ENCODE data around the gene SERPING1.
"Not testable (repeated sequence)": the region's sequence is repeated elsewhere in the genome, so short reads cannot be mapped to it uniquely, and the experiment has no call there.

SERPING1 gene

GRCh38 chr11:57638811-57639320 is 41.4 kb downstream of the SERPING1 start:
- DNase-seq: no peak

- DNase-seq: no peak
These were observed 42.0 kb downstream of the SERPING1 start for GRCh38 chr11:57639321-57640067.

GRCh38 chr11:57640068-57640800 is 42.7 kb downstream of the SERPING1 start:
- DNase-seq: no peak

GRCh38 chr11:57641011-57641807 is 43.7 kb downstream of the SERPING1 start:
- DNase-seq: no peak

- DNase-seq: no peak
These were observed 46.3 kb downstream of the SERPING1 start for GRCh38 chr11:57643802-57644201.

GRCh38 chr11:57644748-57645688 is 47.5 kb downstream of the SERPING1 start:
- peak; percentile 88 for DNase-seq

GRCh38 chr11:57645689-57646085 is 48.2 kb downstream of the SERPING1 start:
- DNase-seq: no peak

GRCh38 chr11:57646194-57646798 is 48.8 kb downstream of the SERPING1 start:
- DNase-seq: no peak

GRCh38 chr11:57646799-57647303 is 49.4 kb downstream of the SERPING1 start:
- DNase-seq: no peak

- DNase-seq: no peak
These were observed 49.9 kb downstream of the SERPING1 start for GRCh38 chr11:57647372-57647771.

- no peak for DNase-seq
These were observed 50.7 kb downstream of the SERPING1 start for GRCh38 chr11:57647960-57648800.

GRCh38 chr11:57648801-57649735 is 51.6 kb downstream of the SERPING1 start:
- no peak for DNase-seq

GRCh38 chr11:57649826-57650738 is 52.6 kb downstream of the SERPING1 start, which contains the start of gene YPEL4:
YPEL4 (minus strand) TSS chr11:57649912; CDS start chr11:57647107, 2,805 bp downstream.
- peak; percentile 68 for DNase-seq

- no peak for DNase-seq
These were observed 53.2 kb downstream of the SERPING1 start for GRCh38 chr11:57650739-57651090.

- DNase-seq: no peak
These were observed 53.9 kb downstream of the SERPING1 start for GRCh38 chr11:57651408-57651807.

GRCh38 chr11:57652230-57652629 is 54.7 kb downstream of the SERPING1 start:
- DNase-seq: not testable (repeated sequence)

- no peak for DNase-seq
These were observed 55.2 kb downstream of the SERPING1 start for GRCh38 chr11:57652662-57653061.

- DNase-seq: no peak
These were observed 55.7 kb downstream of the SERPING1 start for GRCh38 chr11:57653163-57653562.

All from activated gamma-delta T cell treated with Interleukin-2 at 50 U/mL for 16 hours (primary cell).